Ovary (tissue), 3 donors: ENCODE data around the gene CDH20.

Experiments used
- CTCF ChIP-seq, 3 donors: fragments of 450-650 bp in 2 of 3; fragments of 200-600 bp in 1 of 3; IDR thresholded peaks; one replicate each; pipeline versions ENCODE4 v1.5.1 to v1.8.0; 2016 to 2022; ENCODE audit warnings: antibody characterized with exemption in 3 of 3, mild to moderate bottlenecking in 1 of 3
- EP300 ChIP-seq: sonication (generic); formaldehyde crosslinking; IDR thresholded peaks from one replicate; pipeline ENCODE4 v1.6.1; 2017; ENCODE audit warnings: antibody characterized with exemption
- donor health status: DM: no; HTN: no; CAD: no.

DNA sequence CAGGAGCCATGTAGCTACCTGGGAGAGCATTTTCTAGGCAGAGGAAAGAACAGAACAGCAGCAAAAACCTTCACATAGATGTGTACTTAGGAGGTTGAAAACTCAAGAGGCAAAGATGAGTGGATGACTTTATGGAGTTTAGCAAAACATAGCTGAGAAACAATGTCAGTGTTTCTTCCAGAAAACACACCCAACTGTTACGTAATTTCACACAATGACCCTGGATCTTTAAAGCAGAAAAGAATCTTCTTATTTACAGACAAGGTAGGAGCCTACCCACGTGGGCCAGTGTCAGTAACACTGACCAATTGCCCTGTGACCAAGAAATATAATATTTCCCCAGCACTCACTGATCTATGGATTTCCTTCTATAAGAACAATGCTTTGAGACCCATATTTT is 254.6 kb downstream of the CDH20 start:
- no peak for TF ChIP-seq CTCF (IDR thresholded peaks at IDR 0.05)
- no peak for TF ChIP-seq EP300
